H9 (cell line): ENCODE data around the gene FAM78A. TPM values are rescaled to one million over a fixed set of nuclear protein-coding genes. Genes with fewer than 3 reads are reported as not detected.

ENCODE experiments used
- DNase-seq: peaks from one replicate; pipeline ENCODE4 v3.0.0-alpha.2; 2017
- H2AFZ ChIP-seq: one replicate; pipeline ENCODE4 v1.6.1; 2013; ENCODE audit warnings: mild to moderate bottlenecking, low read length, control low read depth, moderate library complexity
- H2AK5ac ChIP-seq: 2 replicates; pipeline ENCODE4 v1.6.1; 2013; ENCODE audit warnings: low read length, control low read depth, mixed read lengths; ENCODE audit not compliant: insufficient read length
- H2BK120ac ChIP-seq: one replicate; pipeline ENCODE4 v1.6.1; 2013; ENCODE audit warnings: low read depth, mild to moderate bottlenecking, low read length, control low read depth, inconsistent platforms; ENCODE audit not compliant: poor library complexity, severe bottlenecking
- H2BK12ac ChIP-seq: 2 replicates; pipeline ENCODE4 v1.6.1; 2013; ENCODE audit warnings: low read length, control low read depth, mixed read lengths, low read depth; ENCODE audit not compliant: insufficient read length
- H2BK15ac ChIP-seq: 2 replicates; pipeline ENCODE4 v1.6.1; 2013; ENCODE audit warnings: low read depth, low read length, control low read depth
- H2BK20ac ChIP-seq: one replicate; pipeline ENCODE4 v1.6.1; 2013; ENCODE audit warnings: low read depth, mild to moderate bottlenecking, low read length, control low read depth, inconsistent platforms; ENCODE audit not compliant: poor library complexity, severe bottlenecking
- H2BK5ac ChIP-seq: 2 replicates; pipeline ENCODE4 v1.6.1; 2013; ENCODE audit warnings: low read length, control low read depth, mixed read lengths; ENCODE audit not compliant: insufficient read length
- H3K14ac ChIP-seq: 2 replicates; pipeline ENCODE4 v1.6.1; 2013; ENCODE audit warnings: low read length, control low read depth; ENCODE audit not compliant: insufficient read depth
- H3K18ac ChIP-seq: 2 replicates; pipeline ENCODE4 v1.6.1; 2013; ENCODE audit warnings: low read depth, mild to moderate bottlenecking, mixed read lengths, low read length, control low read depth; ENCODE audit not compliant: insufficient read length
- H3K23ac ChIP-seq: 2 replicates; pipeline ENCODE4 v1.6.1; 2013; ENCODE audit warnings: low read length, control low read depth, mixed read lengths, low read depth; ENCODE audit not compliant: insufficient read length
- H3K23me2 ChIP-seq: 2 replicates; pipeline ENCODE4 v1.6.1; 2013; ENCODE audit warnings: low read depth, mild to moderate bottlenecking, mixed read lengths, low read length, control low read depth; ENCODE audit not compliant: insufficient read length, poor library complexity, severe bottlenecking
- H3K27ac ChIP-seq: 2 replicates; pipeline ENCODE4 v1.5.1; 2013; ENCODE audit warnings: low read length, control low read depth, mixed read lengths, low read depth; ENCODE audit not compliant: insufficient read length
- H3K27me3 ChIP-seq: 2 replicates; pipeline ENCODE4 v1.6.1; 2013; ENCODE audit warnings: low read length, control low read depth, inconsistent platforms; ENCODE audit not compliant: insufficient read depth
- H3K4ac ChIP-seq: 2 replicates; pipeline ENCODE4 v1.6.1; 2013; ENCODE audit warnings: low read depth, mild to moderate bottlenecking, control low read depth, inconsistent platforms, low read length, moderate library complexity
- H3K4me1 ChIP-seq: 2 replicates; pipeline ENCODE4 v1.6.1; 2013; ENCODE audit warnings: low read length, control low read depth, inconsistent platforms; ENCODE audit not compliant: insufficient read depth
- H3K4me2 ChIP-seq: 2 replicates; pipeline ENCODE4 v1.6.1; 2013; ENCODE audit warnings: low read length, control low read depth, mixed read lengths; ENCODE audit not compliant: insufficient read length, insufficient read depth
- H3K56ac ChIP-seq: 2 replicates; pipeline ENCODE4 v1.6.1; 2013; ENCODE audit warnings: low read depth, mild to moderate bottlenecking, mixed read lengths, low read length, control low read depth; ENCODE audit not compliant: insufficient read length
- H3K79me1 ChIP-seq: 2 replicates; pipeline ENCODE4 v1.6.1; 2013; ENCODE audit warnings: low read depth, mild to moderate bottlenecking, moderate library complexity, low read length, control low read depth, inconsistent platforms; ENCODE audit not compliant: insufficient read depth, poor library complexity, severe bottlenecking
- H3K79me2 ChIP-seq: 2 replicates; pipeline ENCODE4 v1.6.1; 2013; ENCODE audit warnings: low read length, control low read depth, inconsistent platforms; ENCODE audit not compliant: insufficient read depth
- H3K9ac ChIP-seq: 2 replicates; pipeline ENCODE4 v1.6.1; 2013; ENCODE audit warnings: low read length, control low read depth, mixed read lengths; ENCODE audit not compliant: insufficient read length; ENCODE audit errors: extremely low read depth
- H3K9me3 ChIP-seq: one replicate; pipeline ENCODE4 v1.6.1; 2013; ENCODE audit warnings: low read depth, low read length, inconsistent platforms; ENCODE audit not compliant: control insufficient read depth
- H3T11ph ChIP-seq: one replicate; pipeline ENCODE4 v1.6.1; 2013; ENCODE audit warnings: mild to moderate bottlenecking, low read length, control low read depth, inconsistent platforms
- H4K20me1 ChIP-seq: one replicate; pipeline ENCODE4 v1.6.1; 2013; ENCODE audit not compliant: control insufficient read depth, insufficient read length, insufficient read depth
- H4K5ac ChIP-seq: 2 replicates; pipeline ENCODE4 v1.6.1; 2013; ENCODE audit warnings: low read depth, mild to moderate bottlenecking, mixed read lengths, low read length, control low read depth; ENCODE audit not compliant: insufficient read length
- H4K8ac ChIP-seq: replicated peaks from 2 replicates; pipeline ENCODE4 v1.6.1; 2013; ENCODE audit warnings: low read length, control low read depth, mixed read lengths, low read depth; ENCODE audit not compliant: insufficient read length
- H4K91ac ChIP-seq: 2 replicates; pipeline ENCODE4 v1.6.1; 2013; ENCODE audit warnings: low read depth, mild to moderate bottlenecking, moderate library complexity, mixed read lengths, low read length, control low read depth; ENCODE audit not compliant: insufficient read length
- H3K27ac Mint-ChIP-seq, 3 experiments: 2 replicates in 2 of 3; 3 replicates in 1 of 3; pipeline ENCODE4 v1.8.0; 2020 to 2021; ENCODE audit warnings: mixed read lengths in 3 of 3, mild to moderate bottlenecking in 1 of 3, moderate library complexity in 1 of 3
- H3K27me3 Mint-ChIP-seq: 2 replicates; pipeline ENCODE4 v1.8.0; 2021; ENCODE audit warnings: low read depth, mild to moderate bottlenecking, moderate library complexity, mixed read lengths
- H3K36me3 Mint-ChIP-seq, 3 experiments: 2 replicates in 2 of 3; 3 replicates in 1 of 3; pipeline ENCODE4 v1.8.0; 2020 to 2021; ENCODE audit warnings: low read depth in 3 of 3, mixed read lengths in 3 of 3; ENCODE audit not compliant: insufficient read depth in 1 of 3
- H3K4me1 Mint-ChIP-seq, 2 experiments: 2 replicates each; pipeline ENCODE4 v1.8.0; 2020; ENCODE audit warnings: mixed read lengths in 2 of 2
- H3K4me3 Mint-ChIP-seq, 2 experiments: 2 replicates in 1 of 2; 3 replicates in 1 of 2; pipeline ENCODE4 v1.8.0; 2020 to 2021; ENCODE audit warnings: mild to moderate bottlenecking in 2 of 2, mixed read lengths in 2 of 2, moderate library complexity in 1 of 2
- H3K9me3 Mint-ChIP-seq, 2 experiments: 2 replicates in 1 of 2; 3 replicates in 1 of 2; pipeline ENCODE4 v1.8.0; 2020; ENCODE audit warnings: mild to moderate bottlenecking in 2 of 2, mixed read lengths in 2 of 2, moderate library complexity in 1 of 2
- CTCF ChIP-seq: fragments of 200-600 bp; sonication (generic); conservative IDR thresholded peaks from 3 replicates; pipeline ENCODE4 v1.8.0; 2021; ENCODE audit warnings: antibody characterized with exemption, mild to moderate bottlenecking
- WGBS: extraction: QIAGEN DNeasy Blood & Tissue Kit; methylation state at CpG from one replicate; pipeline ENCODE4 v1.1.7; 2013; ENCODE audit warnings: missing lambda C conversion rate, low lambda C conversion rate, mixed read lengths; ENCODE audit not compliant: insufficient read length; ENCODE audit errors: extremely low coverage; 5-methylcytosine and 5-hydroxymethylcytosine counted together
- total RNA-seq: library from RNA; stranded (reverse); gene quantifications from 2 replicates; pipeline ENCODE4 v1.2.1, GENCODE V29; 2021

Gene FAM78A
- total RNA-seq, 1 experiment from 2014 or later = 1.9 TPM

GRCh38 chr9:131319486-131319885 lies 43.2 kb upstream of the FAM78A start:
- H4K8ac ChIP-seq = no peak overlapping the region
- no peak overlapping the region for H2BK120ac ChIP-seq
- H3K4me2 ChIP-seq = no peak overlapping the region
- no peak for DNase-seq
- H3K4ac ChIP-seq = no peak overlapping the region
- H2BK12ac ChIP-seq = no peak overlapping the region
- no peaks in the 10 kb centered on the region for H3K79me1 ChIP-seq
- H3K23me2 ChIP-seq = no peaks in the 10 kb centered on the region
- no peak overlapping the region for H3K4me3 Mint-ChIP-seq
- no peak for TF ChIP-seq CTCF
- no peak overlapping the region for H4K91ac ChIP-seq
- no peak overlapping the region for H2BK20ac ChIP-seq
- H3T11ph ChIP-seq = no peak overlapping the region
- H3K27ac Mint-ChIP-seq = no peak overlapping the region
- H3K36me3 Mint-ChIP-seq = no peaks in the 10 kb centered on the region
- H2AK5ac ChIP-seq = no peak overlapping the region
- no peaks in the 10 kb centered on the region for H3K4me1 ChIP-seq
- H3K27me3 Mint-ChIP-seq = peaks cover 5% of the 10 kb centered on the region
- H3K18ac ChIP-seq = no peak overlapping the region
- 0 out of 4 replicates have a peak, but pooled peaks cover 0 to 2% of the 10 kb centered on the region in 2 experiments for H3K4me1 Mint-ChIP-seq
- H2BK5ac ChIP-seq = no peak overlapping the region
- H3K14ac ChIP-seq = no peak overlapping the region
- H2BK15ac ChIP-seq = no peak overlapping the region
- no peaks in the 10 kb centered on the region for H3K79me2 ChIP-seq
- H3K9me3 Mint-ChIP-seq = no peaks in the 10 kb centered on the region
- H3K56ac ChIP-seq = no peak overlapping the region
- H3K27me3 ChIP-seq = no peaks in the 10 kb centered on the region
- no peak overlapping the region for H3K23ac ChIP-seq
- no CpG with 5 or more reads among the region's 12 CpGs for WGBS
- no peaks in the 10 kb centered on the region for H3K9me3 ChIP-seq
- no peak overlapping the region for H3K27ac ChIP-seq
- no peak overlapping the region for H2AFZ ChIP-seq
- H4K20me1 ChIP-seq = no peaks in the 10 kb centered on the region
- no peak overlapping the region for H4K5ac ChIP-seq
- no peak overlapping the region for H3K9ac ChIP-seq
